HepG2 (cell line): ENCODE results near the gene MPC1. TPM values are rescaled to one million over a fixed set of nuclear protein-coding genes. Genes with fewer than 3 reads are reported as not detected.
A peak's percentile ranks its signal among the peaks of the same experiment; 100 is the strongest.

Experiments
- DPF2 ChIP-seq: sonication (generic); formaldehyde crosslinking; IDR thresholded peaks from 2 replicates; pipeline ENCODE4 v1.4.0; 2020; ENCODE audit warnings: mild to moderate bottlenecking, low read depth, missing genetic modification reagents, borderline replicate concordance
- ISL2 ChIP-seq: sonication (generic); formaldehyde crosslinking; IDR thresholded peaks from 2 replicates; pipeline ENCODE4 v1.5.0; 2020; ENCODE audit warnings: missing genetic modification reagents
- PHF21A ChIP-seq: sonication (generic); formaldehyde crosslinking; IDR thresholded peaks from 2 replicates; pipeline ENCODE4 v1.5.0; 2020; ENCODE audit warnings: mild to moderate bottlenecking, missing genetic modification reagents
- SOX5 ChIP-seq: IDR thresholded peaks from 2 replicates; pipeline ENCODE4 v1.6.1; 2016; ENCODE audit warnings: borderline replicate concordance
- SP5 ChIP-seq: IDR thresholded peaks from 2 replicates; pipeline ENCODE4 v1.6.1; 2016; ENCODE audit warnings: low read depth, borderline replicate concordance
- TEAD3 ChIP-seq: optimal IDR thresholded peaks from 2 replicates; pipeline ENCODE3; 2016; ENCODE audit warnings: borderline replicate concordance
- polyA plus RNA-seq, 8 experiments: library from polyadenylated mRNA; depleted of rRNA in 3 of 8; stranded (reverse) in 7 of 8; unstranded in 1 of 8; fragments of >200 nt; fragmentation: Illumina TruSeq in 4 of 8; extraction: Trizol in 4 of 8; gene quantifications; 2 replicates each; pipeline versions ENCODE4 v1.2.1 to v1.2.3, GENCODE V29; 2011 to 2016; ENCODE audit warnings: low read depth in 4 of 8, missing spikeins in 1 of 8, mixed read lengths in 1 of 8; ENCODE audit not compliant: insufficient read depth in 1 of 8
- total RNA-seq, 5 experiments: library from RNA; depleted of rRNA; stranded (reverse); fragments of >200 nt; fragmentation: Illumina TruSeq; extraction: Trizol; gene quantifications; 2 replicates each; pipeline ENCODE4 v1.2.3, GENCODE V29; 2016; ENCODE audit warnings: low read depth in 1 of 5
- TF ChIP-seq, protein P1 (sequence below): sonication (generic); formaldehyde crosslinking; IDR thresholded peaks from 2 replicates; pipeline ENCODE4 v1.4.0; 2020; ENCODE audit warnings: missing genetic modification reagents
- TF ChIP-seq, protein P2 (sequence below): sonication (generic); formaldehyde crosslinking; IDR thresholded peaks from 2 replicates; pipeline ENCODE4 v1.5.0; 2020; ENCODE audit warnings: missing genetic modification reagents
- TF ChIP-seq, protein P3 (sequence below): sonication (generic); formaldehyde crosslinking; IDR thresholded peaks from one replicate; pipeline ENCODE4 v1.5.1; 2020; ENCODE audit warnings: mild to moderate bottlenecking, missing genetic modification reagents; ENCODE audit errors: not compliant biosample characterization
- TF ChIP-seq, protein P4 (sequence below): sonication (generic); formaldehyde crosslinking; IDR thresholded peaks from 2 replicates; pipeline ENCODE4 v1.9.0; 2021; ENCODE audit warnings: missing genetic modification reagents, borderline replicate concordance
- TF ChIP-seq, protein P5 (sequence below): sonication (generic); formaldehyde crosslinking; IDR thresholded peaks from 2 replicates; pipeline ENCODE4 v1.9.0; 2021; ENCODE audit warnings: missing genetic modification reagents, borderline replicate concordance

MPC1 gene
- total and polyA plus RNA-seq, 2 of the 13 experiments (the other 11 are each of a cell fraction or from before 2014, with no cell fraction given) = 189 to 214 TPM

DNA sequence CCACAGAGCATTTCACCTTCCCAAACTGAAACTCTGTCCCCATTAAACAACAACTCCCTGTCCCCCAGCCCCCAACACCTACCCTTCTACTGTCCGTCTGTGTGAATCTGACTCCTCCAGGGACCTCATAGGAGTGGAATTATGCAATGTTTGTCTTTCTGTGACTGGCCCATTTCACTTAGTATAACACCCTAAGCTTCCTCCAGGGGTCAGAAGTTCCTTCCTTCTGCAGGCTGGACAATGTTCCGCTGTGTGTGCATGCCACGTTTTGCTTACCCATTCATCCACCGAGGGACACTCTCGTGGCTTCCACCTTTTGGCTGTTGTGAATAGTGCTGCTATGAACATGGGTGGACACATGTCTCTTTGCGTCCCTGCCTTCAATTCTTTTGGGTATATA, 37.6 kb upstream of the MPC1 start (continued):
- TF ChIP-seq, protein P1, sequence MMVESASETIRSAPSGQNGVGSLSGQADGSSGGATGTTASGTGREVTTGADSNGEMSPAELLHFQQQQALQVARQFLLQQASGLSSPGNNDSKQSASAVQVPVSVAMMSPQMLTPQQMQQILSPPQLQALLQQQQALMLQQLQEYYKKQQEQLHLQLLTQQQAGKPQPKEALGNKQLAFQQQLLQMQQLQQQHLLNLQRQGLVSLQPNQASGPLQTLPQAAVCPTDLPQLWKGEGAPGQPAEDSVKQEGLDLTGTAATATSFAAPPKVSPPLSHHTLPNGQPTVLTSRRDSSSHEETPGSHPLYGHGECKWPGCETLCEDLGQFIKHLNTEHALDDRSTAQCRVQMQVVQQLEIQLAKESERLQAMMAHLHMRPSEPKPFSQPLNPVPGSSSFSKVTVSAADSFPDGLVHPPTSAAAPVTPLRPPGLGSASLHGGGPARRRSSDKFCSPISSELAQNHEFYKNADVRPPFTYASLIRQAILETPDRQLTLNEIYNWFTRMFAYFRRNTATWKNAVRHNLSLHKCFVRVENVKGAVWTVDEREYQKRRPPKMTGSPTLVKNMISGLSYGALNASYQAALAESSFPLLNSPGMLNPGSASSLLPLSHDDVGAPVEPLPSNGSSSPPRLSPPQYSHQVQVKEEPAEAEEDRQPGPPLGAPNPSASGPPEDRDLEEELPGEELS (CRISPR knock-in tag) = peak; percentile 58; the same call in 1 of the 2 replicates
- TF ChIP-seq, protein P2, sequence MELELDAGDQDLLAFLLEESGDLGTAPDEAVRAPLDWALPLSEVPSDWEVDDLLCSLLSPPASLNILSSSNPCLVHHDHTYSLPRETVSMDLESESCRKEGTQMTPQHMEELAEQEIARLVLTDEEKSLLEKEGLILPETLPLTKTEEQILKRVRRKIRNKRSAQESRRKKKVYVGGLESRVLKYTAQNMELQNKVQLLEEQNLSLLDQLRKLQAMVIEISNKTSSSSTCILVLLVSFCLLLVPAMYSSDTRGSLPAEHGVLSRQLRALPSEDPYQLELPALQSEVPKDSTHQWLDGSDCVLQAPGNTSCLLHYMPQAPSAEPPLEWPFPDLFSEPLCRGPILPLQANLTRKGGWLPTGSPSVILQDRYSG (CRISPR knock-in tag) = no peak
- TF ChIP-seq ISL2 (CRISPR knock-in tag) = peak; percentile 40; the same call in 1 of the 2 replicates
- peak; percentile 67 for TF ChIP-seq TEAD3 (CRISPR knock-in tag)
- TF ChIP-seq PHF21A (CRISPR knock-in tag) = peak; percentile 65
- TF ChIP-seq SP5 = 0 out of 2 replicates have a peak, but pooled peaks have one; percentile 28
- TF ChIP-seq, protein P3, sequence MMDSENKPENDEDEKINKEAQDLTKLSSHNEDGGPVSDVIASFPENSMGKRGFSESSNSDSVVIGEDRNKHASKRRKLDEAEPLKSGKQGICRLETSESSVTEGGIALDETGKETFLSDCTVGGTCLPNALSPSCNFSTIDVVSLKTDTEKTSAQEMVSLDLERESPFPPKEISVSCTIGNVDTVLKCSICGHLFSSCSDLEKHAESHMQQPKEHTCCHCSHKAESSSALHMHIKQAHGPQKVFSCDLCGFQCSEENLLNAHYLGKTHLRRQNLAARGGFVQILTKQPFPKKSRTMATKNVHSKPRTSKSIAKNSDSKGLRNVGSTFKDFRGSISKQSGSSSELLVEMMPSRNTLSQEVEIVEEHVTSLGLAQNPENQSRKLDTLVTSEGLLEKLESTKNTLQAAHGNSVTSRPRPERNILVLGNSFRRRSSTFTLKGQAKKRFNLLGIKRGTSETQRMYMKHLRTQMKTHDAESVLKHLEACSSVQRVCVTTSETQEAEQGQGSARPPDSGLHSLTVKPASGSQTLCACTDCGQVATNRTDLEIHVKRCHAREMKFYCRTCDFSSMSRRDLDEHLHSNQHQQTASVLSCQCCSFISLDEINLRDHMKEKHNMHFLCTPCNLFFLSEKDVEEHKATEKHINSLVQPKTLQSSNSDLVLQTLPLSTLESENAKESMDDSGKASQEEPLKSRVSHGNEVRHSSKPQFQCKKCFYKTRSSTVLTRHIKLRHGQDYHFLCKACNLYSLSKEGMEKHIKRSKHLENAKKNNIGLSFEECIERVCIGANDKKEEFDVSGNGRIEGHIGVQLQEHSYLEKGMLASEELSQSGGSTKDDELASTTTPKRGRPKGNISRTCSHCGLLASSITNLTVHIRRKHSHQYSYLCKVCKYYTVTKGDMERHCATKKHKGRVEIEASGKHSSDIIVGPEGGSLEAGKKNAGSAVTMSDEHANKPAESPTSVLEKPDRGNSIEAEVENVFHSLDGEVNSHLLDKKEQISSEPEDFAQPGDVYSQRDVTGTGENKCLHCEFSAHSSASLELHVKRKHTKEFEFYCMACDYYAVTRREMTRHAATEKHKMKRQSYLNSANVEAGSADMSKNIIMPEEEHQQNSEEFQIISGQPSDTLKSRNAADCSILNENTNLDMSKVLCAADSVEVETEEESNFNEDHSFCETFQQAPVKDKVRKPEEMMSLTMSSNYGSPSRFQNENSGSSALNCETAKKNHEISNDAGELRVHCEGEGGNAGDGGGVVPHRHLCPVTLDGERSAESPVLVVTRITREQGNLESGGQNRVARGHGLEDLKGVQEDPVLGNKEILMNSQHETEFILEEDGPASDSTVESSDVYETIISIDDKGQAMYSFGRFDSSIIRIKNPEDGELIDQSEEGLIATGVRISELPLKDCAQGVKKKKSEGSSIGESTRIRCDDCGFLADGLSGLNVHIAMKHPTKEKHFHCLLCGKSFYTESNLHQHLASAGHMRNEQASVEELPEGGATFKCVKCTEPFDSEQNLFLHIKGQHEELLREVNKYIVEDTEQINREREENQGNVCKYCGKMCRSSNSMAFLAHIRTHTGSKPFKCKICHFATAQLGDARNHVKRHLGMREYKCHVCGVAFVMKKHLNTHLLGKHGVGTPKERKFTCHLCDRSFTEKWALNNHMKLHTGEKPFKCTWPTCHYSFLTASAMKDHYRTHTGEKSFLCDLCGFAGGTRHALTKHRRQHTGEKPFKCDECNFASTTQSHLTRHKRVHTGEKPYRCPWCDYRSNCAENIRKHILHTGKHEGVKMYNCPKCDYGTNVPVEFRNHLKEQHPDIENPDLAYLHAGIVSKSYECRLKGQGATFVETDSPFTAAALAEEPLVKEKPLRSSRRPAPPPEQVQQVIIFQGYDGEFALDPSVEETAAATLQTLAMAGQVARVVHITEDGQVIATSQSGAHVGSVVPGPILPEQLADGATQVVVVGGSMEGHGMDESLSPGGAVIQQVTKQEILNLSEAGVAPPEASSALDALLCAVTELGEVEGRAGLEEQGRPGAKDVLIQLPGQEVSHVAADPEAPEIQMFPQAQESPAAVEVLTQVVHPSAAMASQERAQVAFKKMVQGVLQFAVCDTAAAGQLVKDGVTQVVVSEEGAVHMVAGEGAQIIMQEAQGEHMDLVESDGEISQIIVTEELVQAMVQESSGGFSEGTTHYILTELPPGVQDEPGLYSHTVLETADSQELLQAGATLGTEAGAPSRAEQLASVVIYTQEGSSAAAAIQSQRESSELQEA = no peak
- TF ChIP-seq, protein P4, sequence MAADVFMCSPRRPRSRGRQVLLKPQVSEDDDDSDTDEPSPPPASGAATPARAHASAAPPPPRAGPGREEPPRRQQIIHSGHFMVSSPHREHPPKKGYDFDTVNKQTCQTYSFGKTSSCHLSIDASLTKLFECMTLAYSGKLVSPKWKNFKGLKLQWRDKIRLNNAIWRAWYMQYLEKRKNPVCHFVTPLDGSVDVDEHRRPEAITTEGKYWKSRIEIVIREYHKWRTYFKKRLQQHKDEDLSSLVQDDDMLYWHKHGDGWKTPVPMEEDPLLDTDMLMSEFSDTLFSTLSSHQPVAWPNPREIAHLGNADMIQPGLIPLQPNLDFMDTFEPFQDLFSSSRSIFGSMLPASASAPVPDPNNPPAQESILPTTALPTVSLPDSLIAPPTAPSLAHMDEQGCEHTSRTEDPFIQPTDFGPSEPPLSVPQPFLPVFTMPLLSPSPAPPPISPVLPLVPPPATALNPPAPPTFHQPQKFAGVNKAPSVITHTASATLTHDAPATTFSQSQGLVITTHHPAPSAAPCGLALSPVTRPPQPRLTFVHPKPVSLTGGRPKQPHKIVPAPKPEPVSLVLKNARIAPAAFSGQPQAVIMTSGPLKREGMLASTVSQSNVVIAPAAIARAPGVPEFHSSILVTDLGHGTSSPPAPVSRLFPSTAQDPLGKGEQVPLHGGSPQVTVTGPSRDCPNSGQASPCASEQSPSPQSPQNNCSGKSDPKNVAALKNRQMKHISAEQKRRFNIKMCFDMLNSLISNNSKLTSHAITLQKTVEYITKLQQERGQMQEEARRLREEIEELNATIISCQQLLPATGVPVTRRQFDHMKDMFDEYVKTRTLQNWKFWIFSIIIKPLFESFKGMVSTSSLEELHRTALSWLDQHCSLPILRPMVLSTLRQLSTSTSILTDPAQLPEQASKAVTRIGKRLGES (CRISPR knock-in tag) = no peak
- peak; percentile 60; the same call in 1 of the 2 replicates for TF ChIP-seq SOX5
- TF ChIP-seq, protein P5, sequence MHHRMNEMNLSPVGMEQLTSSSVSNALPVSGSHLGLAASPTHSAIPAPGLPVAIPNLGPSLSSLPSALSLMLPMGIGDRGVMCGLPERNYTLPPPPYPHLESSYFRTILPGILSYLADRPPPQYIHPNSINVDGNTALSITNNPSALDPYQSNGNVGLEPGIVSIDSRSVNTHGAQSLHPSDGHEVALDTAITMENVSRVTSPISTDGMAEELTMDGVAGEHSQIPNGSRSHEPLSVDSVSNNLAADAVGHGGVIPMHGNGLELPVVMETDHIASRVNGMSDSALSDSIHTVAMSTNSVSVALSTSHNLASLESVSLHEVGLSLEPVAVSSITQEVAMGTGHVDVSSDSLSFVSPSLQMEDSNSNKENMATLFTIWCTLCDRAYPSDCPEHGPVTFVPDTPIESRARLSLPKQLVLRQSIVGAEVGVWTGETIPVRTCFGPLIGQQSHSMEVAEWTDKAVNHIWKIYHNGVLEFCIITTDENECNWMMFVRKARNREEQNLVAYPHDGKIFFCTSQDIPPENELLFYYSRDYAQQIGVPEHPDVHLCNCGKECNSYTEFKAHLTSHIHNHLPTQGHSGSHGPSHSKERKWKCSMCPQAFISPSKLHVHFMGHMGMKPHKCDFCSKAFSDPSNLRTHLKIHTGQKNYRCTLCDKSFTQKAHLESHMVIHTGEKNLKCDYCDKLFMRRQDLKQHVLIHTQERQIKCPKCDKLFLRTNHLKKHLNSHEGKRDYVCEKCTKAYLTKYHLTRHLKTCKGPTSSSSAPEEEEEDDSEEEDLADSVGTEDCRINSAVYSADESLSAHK (CRISPR knock-in tag) = no peak
- TF ChIP-seq DPF2 = peak; percentile 48; the same call in 1 of the 2 replicates
